ENCODE measurements around the gene PRICKLE1.
"Not testable (repeated sequence)": the region's sequence is repeated elsewhere in the genome, so short reads cannot be mapped to it uniquely, and the experiment has no call there.

Gene PRICKLE1

GRCh38 chr12:42546709-42547108 lies 42.8 kb downstream of the PRICKLE1 start:
- no peak for DNase-seq

GRCh38 chr12:42541965-42542364 lies 47.6 kb downstream of the PRICKLE1 start:
- DNase-seq: no peak

GRCh38 chr12:42541308-42541707 lies 48.2 kb downstream of the PRICKLE1 start:
- not testable (repeated sequence) for DNase-seq

- no peak for DNase-seq
These were observed 49.9 kb downstream of the PRICKLE1 start for GRCh38 chr12:42539696-42540095.

GRCh38 chr12:42538203-42538602 lies 51.3 kb downstream of the PRICKLE1 start:
- DNase-seq: no peak

GRCh38 chr12:42534184-42534838 lies 55.2 kb downstream of the PRICKLE1 start:
- DNase-seq: no peak

- no peak for DNase-seq
These were observed 59.3 kb downstream of the PRICKLE1 start for GRCh38 chr12:42530284-42530683.

GRCh38 chr12:42525444-42525843 lies 64.1 kb downstream of the PRICKLE1 start:
- DNase-seq: no peak

GRCh38 chr12:42524716-42525115 lies 64.8 kb downstream of the PRICKLE1 start:
- no peak for DNase-seq

- no peak for DNase-seq
These were observed 73.0 kb downstream of the PRICKLE1 start for GRCh38 chr12:42516573-42516972.

GRCh38 chr12:42511656-42512055 lies 77.9 kb downstream of the PRICKLE1 start:
- no peak for DNase-seq

GRCh38 chr12:42510823-42511222 lies 78.7 kb downstream of the PRICKLE1 start:
- no peak for DNase-seq

- DNase-seq: no peak
These were observed 80.6 kb downstream of the PRICKLE1 start for GRCh38 chr12:42508913-42509460.

GRCh38 chr12:42507565-42507964 lies 82.0 kb downstream of the PRICKLE1 start:
- no peak for DNase-seq

GRCh38 chr12:42507081-42507480 lies 82.5 kb downstream of the PRICKLE1 start:
- no peak for DNase-seq

GRCh38 chr12:42504049-42504448 lies 85.5 kb downstream of the PRICKLE1 start:
- no peak for DNase-seq

GRCh38 chr12:42502682-42503081 lies 86.9 kb downstream of the PRICKLE1 start:
- no peak for DNase-seq

GRCh38 chr12:42498549-42499247 lies 90.8 kb downstream of the PRICKLE1 start:
- no peak for DNase-seq

- no peak for DNase-seq
These were observed 92.7 kb downstream of the PRICKLE1 start for GRCh38 chr12:42496886-42497285.

GRCh38 chr12:42495244-42495643 lies 94.3 kb downstream of the PRICKLE1 start:
- no peak for DNase-seq

GRCh38 chr12:42492267-42492666 lies 97.3 kb downstream of the PRICKLE1 start:
- no peak for DNase-seq

- DNase-seq: no peak
These were observed 99.2 kb downstream of the PRICKLE1 start for GRCh38 chr12:42490261-42490842.

- DNase-seq: no peak
These were observed 103.1 kb downstream of the PRICKLE1 start for GRCh38 chr12:42486407-42486806.

GRCh38 chr12:42485823-42486222 lies 103.7 kb downstream of the PRICKLE1 start:
- DNase-seq: no peak
